Chondrocyte (in vitro differentiated cells): ENCODE measurements around the gene CCDC117. TPM values are rescaled to one million over a fixed set of nuclear protein-coding genes. Genes with fewer than 3 reads are reported as not detected.

Source experiments
- DNase-seq: peaks from one replicate; pipeline ENCODE4 v3.0.0; 2021; ENCODE audit warnings: mixed read lengths, low spot score
- H3K27ac Mint-ChIP-seq: one replicate; pipeline ENCODE4 v1.8.0; 2021; ENCODE audit warnings: mild to moderate bottlenecking, moderate library complexity, mixed read lengths; ENCODE audit not compliant: unreplicated experiment
- H3K27me3 Mint-ChIP-seq: 2 replicates; pipeline ENCODE4 v1.8.0; 2021; ENCODE audit warnings: low read depth, mixed read lengths
- H3K36me3 Mint-ChIP-seq: 2 replicates; pipeline ENCODE4 v1.8.0; 2021; ENCODE audit warnings: low read depth, mixed read lengths
- H3K4me1 Mint-ChIP-seq: 2 replicates; pipeline ENCODE4 v1.8.0; 2021; ENCODE audit warnings: low read depth, mild to moderate bottlenecking, mixed read lengths
- H3K4me3 Mint-ChIP-seq: one replicate; pipeline ENCODE4 v1.8.0; 2021; ENCODE audit warnings: mild to moderate bottlenecking, moderate library complexity, mixed read lengths; ENCODE audit not compliant: unreplicated experiment
- H3K9me3 Mint-ChIP-seq: 2 replicates; pipeline ENCODE4 v1.8.0; 2021; ENCODE audit warnings: low read depth, mixed read lengths
- total RNA-seq: library from RNA; stranded (reverse); gene quantifications from 3 replicates; pipeline ENCODE4 v1.2.1, GENCODE V29; 2021
- TF ChIP-seq, protein P1 (sequence below): fragments of 200-600 bp; sonication (generic); IDR thresholded peaks from 2 replicates; pipeline ENCODE4 v1.5.0; 2021; ENCODE audit warnings: antibody characterized with exemption, mild to moderate bottlenecking, moderate library complexity

Gene CCDC117
- total RNA-seq, 1 donor from 2014 or later: 23.4 TPM

- no peak overlapping the region for H3K27ac Mint-ChIP-seq
- TF ChIP-seq, protein P1, sequence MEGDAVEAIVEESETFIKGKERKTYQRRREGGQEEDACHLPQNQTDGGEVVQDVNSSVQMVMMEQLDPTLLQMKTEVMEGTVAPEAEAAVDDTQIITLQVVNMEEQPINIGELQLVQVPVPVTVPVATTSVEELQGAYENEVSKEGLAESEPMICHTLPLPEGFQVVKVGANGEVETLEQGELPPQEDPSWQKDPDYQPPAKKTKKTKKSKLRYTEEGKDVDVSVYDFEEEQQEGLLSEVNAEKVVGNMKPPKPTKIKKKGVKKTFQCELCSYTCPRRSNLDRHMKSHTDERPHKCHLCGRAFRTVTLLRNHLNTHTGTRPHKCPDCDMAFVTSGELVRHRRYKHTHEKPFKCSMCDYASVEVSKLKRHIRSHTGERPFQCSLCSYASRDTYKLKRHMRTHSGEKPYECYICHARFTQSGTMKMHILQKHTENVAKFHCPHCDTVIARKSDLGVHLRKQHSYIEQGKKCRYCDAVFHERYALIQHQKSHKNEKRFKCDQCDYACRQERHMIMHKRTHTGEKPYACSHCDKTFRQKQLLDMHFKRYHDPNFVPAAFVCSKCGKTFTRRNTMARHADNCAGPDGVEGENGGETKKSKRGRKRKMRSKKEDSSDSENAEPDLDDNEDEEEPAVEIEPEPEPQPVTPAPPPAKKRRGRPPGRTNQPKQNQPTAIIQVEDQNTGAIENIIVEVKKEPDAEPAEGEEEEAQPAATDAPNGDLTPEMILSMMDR: no peak
- H3K4me3 Mint-ChIP-seq: no peak overlapping the region
- H3K4me1 Mint-ChIP-seq: no peaks in the 10 kb centered on the region
- no peaks in the 10 kb centered on the region for H3K27me3 Mint-ChIP-seq
- no peaks in the 10 kb centered on the region for H3K36me3 Mint-ChIP-seq
- no peak for DNase-seq
- H3K9me3 Mint-ChIP-seq: no peaks in the 10 kb centered on the region
These were observed 5.9 kb upstream of the CCDC117 start for GRCh38 chr22:28766628-28767027.

DNA sequence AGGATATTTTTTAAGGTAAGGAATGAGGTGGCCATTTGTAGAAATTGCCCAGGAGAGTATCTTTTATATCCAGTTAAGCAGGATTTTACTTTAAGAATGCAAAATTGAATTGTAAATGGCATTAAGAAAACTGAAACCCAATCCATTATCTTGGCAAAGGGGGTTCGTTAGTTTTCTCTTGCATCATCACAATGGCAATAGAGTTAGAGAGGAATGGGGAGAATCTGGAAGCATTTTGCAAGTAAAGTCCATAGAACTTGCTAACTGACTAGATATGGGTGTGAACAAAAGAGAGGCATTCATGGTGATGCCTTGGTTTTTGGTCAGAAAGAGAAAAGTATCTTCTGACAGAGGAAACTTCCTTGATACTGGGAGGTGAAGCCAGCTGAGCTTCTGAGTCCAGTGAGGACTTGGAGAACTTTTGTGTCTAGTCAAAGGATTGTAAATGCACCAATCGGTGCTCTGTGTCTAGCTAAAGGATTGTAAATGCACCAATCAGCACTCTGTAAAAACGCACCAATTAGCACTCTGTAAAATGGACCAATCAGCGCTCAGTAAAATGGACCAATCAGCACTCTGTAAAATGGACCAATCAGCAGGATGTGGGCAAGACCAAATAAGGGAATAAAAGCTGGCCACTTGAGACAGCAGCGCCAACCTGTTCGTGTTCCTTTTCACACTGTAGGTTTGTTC is 3.6 kb upstream of the CCDC117 start:
- H3K36me3 Mint-ChIP-seq: peaks cover 2% of the 10 kb centered on the region
- no peaks in the 10 kb centered on the region for H3K27me3 Mint-ChIP-seq
- H3K9me3 Mint-ChIP-seq: no peaks in the 10 kb centered on the region
- no peak overlapping the region for H3K4me3 Mint-ChIP-seq
- TF ChIP-seq, protein P1: no peak
- peaks cover 10% of the 10 kb centered on the region for H3K4me1 Mint-ChIP-seq
- H3K27ac Mint-ChIP-seq: no peak overlapping the region
- no peak for DNase-seq

GRCh38 chr22:28769394-28770085 is 3.0 kb upstream of the CCDC117 start:
- no peak for DNase-seq
- H3K9me3 Mint-ChIP-seq: no peaks in the 10 kb centered on the region
- H3K4me1 Mint-ChIP-seq: peaks cover 12% of the 10 kb centered on the region
- no peaks in the 10 kb centered on the region for H3K27me3 Mint-ChIP-seq
- peaks cover 3% of the 10 kb centered on the region for H3K36me3 Mint-ChIP-seq
- no peak overlapping the region for H3K4me3 Mint-ChIP-seq
- H3K27ac Mint-ChIP-seq: no peak overlapping the region
- TF ChIP-seq, protein P1: no peak

- Mint-ChIP-seq H3K36me3 (peaks cover 8% of the 10 kb centered on the region), H3K4me1 (peaks cover 16% of the 10 kb centered on the region), H3K27me3 (no peaks in the 10 kb centered on the region), H3K27ac (no peak overlapping the region), H3K9me3 (no peaks in the 10 kb centered on the region), H3K4me3 (no peak overlapping the region)
- no peak for DNase-seq
- TF ChIP-seq, protein P1: no peak
These were observed 1.2 kb upstream of the CCDC117 start for GRCh38 chr22:28771195-28771791.

- H3K36me3 Mint-ChIP-seq: peaks cover 8% of the 10 kb centered on the region
- H3K9me3 Mint-ChIP-seq: no peaks in the 10 kb centered on the region
- peak overlapping the region; percentile 82 for H3K4me3 Mint-ChIP-seq
- TF ChIP-seq, protein P1: no peak
- peak overlapping the region; percentile 96 for H3K27ac Mint-ChIP-seq
- no peaks in the 10 kb centered on the region for H3K27me3 Mint-ChIP-seq
- DNase-seq: no peak
- H3K4me1 Mint-ChIP-seq: peaks cover 16% of the 10 kb centered on the region
These were observed 969 bp downstream of the CCDC117 start for GRCh38 chr22:28773461-28773867.
